ENCODE data around the gene MGAT5.

MGAT5 gene

DNA sequence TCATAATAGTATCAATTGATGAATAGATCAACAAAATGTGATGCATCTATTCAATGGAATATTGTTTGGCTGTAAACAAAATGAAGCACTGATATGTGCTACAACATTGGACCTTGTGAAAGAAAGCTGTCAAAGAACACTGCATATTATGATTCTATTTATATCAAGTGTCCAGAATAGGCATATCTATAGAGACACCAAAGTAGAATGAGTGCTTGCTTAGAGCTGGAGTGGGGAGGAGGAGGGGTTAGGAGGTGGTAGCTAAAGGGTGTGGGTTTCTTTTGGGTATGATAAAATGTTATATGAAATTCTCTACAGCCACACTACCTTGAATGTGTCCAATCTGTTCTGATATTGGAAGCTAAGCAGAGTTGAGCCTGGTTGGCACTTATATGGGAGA is 23.0 kb upstream of the MGAT5 start:
- no peak for DNase-seq
- intact Hi-C loops (cut with DNase I): no loop called here

DNA sequence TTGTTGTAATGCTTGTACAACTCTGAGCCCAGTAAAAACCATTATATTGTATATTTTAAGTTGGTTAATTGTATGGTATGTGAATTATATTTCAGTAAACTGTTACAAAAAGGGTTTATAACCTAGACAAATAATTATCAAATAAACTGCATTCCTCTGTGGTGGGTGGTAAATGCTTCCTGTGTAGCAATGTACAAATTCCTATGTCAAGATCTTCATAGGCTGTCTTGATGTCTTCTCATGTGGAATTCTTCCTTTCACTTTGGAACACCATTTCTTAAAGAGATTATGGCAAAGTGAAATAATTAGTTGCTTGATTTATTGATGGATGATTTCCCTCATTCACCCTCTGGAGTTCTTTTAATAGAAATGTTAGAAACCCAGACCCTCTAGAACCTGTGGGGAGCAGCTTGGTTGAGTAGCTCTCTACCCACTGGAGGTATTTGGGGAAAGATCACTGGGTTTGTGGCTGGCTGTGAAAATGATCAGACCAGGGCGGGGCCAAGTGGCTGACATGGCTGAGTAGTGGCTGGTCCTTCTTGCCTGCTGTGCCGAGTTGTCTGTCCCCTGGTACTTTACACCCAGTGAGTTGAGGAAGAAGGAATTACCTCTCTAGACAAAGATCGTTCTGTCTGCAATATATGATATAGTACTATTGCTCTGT is 22.4 kb upstream of the MGAT5 start:
- DNase-seq: no peak
- intact Hi-C loops (cut with DNase I): no loop called here

GRCh38 chr2:134231965-134232340 is 21.9 kb upstream of the MGAT5 start:
- no peak for DNase-seq
- intact Hi-C loops (cut with DNase I): no loop called here

GRCh38 chr2:134232461-134232860 is 21.4 kb upstream of the MGAT5 start:
- intact Hi-C loops (cut with DNase I): no loop called here

DNA sequence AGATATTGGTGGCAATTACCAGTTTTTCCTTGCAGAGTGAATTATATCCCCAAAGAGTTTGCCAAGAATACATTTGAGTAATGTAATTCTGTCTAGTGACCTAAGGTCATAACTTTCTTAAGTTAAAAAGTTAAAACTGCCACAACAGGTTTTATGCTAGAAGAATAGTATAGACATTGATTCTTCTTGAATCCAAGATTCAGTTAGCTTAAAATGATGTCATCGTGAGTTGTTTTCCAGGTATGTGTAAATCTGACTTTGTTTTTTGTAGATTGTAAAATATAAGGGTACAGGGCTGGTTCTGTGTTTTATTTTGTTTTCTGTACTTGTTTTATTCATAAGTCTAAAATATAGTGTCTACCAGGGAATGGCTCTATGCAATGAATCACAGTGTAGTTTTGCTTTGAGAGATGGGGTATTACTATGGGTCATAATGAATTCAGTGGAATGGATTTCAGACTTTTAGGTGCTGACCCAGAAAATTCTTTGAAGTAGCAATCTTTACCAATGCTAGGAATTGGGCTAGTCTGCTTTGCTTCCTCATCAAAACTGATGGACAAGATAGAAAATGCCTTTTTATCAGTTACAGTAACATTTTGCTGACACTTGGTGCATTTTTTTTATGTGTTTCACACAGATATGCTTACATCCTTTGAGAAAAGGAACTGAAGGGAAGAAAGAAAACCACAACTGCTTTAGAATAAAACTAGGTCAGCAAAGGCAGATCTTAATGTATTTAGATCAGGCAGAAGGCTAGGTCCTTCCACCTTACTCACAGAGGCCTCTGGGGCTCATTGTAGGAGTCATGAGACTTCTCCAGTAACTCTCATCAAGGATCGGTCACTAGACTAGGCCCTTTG is 20.8 kb upstream of the MGAT5 start:
- no peak for DNase-seq

More at GRCh38 chr2:134232461-134232860, 21.4 kb upstream of the MGAT5 start:
- no peak for DNase-seq

DNA sequence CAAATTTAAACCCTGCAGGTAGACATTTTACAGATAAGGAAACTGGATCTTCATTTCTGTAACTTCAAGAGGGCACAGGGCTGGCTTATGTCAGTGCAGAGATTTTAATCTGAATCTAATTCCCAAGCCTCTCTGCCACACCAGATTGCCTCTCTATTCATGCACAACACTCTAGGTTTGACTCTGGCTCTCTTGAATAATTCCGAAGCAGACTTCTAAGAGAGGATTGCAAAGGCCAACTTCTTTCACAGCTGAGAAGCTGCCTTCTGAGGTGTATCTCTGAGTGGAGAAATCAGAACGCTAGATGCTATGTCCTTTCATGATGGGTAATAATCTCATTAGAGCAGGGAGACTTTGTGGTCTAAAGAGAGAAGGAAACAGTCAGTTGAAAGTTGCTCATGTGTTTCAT is 20.1 kb upstream of the MGAT5 start:
- intact Hi-C loops (cut with DNase I): no loop called here
- no peak for DNase-seq

More for the DNA sequence above, 20.8 kb upstream of the MGAT5 start:
- intact Hi-C loops (cut with DNase I): no loop called here

GRCh38 chr2:134234535-134234934 is 19.3 kb upstream of the MGAT5 start:
- no peak for DNase-seq
- intact Hi-C loops (cut with DNase I): no loop called here

DNA sequence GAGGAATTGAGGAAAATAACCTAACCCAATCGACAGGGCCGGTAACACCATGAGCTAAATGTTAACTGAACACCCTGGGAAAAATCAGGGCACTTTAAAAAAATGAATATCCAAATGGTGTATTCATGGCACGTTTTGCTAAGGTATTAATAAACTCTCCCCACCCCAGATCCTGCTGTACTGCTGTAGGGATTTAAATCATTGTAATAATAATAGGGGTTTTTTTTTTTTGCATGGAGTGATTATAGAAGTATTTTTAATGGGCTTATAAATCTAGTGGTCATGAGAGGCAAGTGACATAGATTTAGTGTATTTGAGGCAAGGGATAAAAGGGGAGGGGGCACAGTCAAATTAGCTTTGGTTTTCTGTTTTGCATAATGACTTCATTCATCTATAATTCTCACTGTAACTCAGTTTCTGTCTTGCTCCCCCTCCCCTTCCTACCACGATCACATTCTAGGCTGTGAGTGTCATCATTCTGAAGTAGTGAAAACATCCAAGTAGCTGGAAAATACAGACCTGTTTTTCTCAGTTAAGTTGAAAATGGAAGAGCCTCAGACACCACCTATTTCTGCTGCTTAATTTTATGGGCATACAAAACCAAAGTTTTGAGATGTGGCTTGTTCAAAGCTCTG is 18.2 kb upstream of the MGAT5 start:
- intact Hi-C loops (cut with DNase I): no loop called here
- DNase-seq: no peak

- intact Hi-C loops (cut with DNase I): no loop called here
- no peak for DNase-seq
Measured at GRCh38 chr2:134238371-134238770, 15.5 kb upstream of the MGAT5 start.

DNA sequence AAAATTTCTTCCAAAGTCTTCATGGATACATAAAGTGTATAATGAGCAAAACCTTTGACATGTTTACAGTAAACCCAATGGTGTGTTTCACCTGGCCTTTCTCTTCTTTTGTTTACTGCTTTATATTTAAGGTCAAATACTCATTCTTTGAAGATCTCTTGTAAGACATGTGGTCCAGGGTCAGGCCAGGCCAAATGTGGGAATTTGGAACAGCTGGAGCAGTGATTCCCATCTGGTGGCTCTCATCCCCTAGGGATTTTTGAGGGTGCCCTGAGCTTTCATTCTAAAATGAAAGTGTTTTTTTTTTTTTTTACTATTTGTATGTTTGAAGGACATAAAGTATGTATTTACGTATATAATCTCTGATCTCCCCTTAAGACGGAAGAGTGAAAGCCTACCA is 13.8 kb upstream of the MGAT5 start:
- intact Hi-C loops (cut with DNase I): no loop called here
- no peak for DNase-seq

DNA sequence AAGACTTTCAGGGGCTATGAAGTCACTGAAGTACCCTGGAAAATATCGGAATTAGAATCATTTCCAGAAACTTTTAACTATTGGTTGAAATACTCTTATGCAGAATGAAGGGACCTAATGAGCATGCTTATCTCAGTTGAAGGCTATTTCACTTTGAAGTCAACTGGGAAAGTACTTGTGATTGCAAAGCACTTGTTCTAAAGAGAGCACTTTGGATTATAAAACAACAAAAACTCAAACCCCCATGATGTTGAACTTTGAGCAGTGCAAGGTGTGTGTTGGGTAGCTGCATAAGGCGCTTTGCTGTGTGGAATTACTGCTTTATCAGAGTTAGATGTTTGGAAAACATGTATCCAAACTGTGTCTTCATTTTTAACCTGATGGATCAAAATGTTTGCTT is 12.0 kb upstream of the MGAT5 start:
- DNase-seq: no peak
- intact Hi-C loops (cut with DNase I): no loop called here

- intact Hi-C loops (cut with DNase I): no loop called here
- no peak for DNase-seq
Measured at GRCh38 chr2:134243244-134243643, 10.6 kb upstream of the MGAT5 start.

DNA sequence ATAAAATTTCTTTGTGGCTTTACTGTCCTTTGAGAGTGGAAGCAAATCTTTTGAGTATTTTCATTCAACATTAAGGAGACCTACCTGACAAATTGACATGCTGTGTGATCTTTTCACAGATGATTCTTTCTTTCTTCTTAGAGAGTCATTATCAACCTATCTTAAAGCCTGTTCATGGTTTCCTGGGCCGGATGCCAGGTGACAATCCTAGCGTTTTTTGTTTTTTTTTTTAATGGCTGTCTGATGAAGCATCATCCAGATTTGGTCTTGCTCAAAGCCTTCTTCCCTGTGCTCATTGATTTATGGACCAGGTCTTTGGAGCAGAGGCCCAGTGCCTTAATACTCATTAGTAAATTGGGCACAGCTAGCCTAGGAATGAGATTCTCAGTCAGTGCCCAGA is 9.8 kb upstream of the MGAT5 start:
- intact Hi-C loops (cut with DNase I): no loop called here

GRCh38 chr2:134244587-134244986 is 9.3 kb upstream of the MGAT5 start:
- intact Hi-C loops (cut with DNase I): no loop called here
- no peak for DNase-seq

More for the DNA sequence above, 9.8 kb upstream of the MGAT5 start:
- DNase-seq: no peak

GRCh38 chr2:134245340-134245984 is 8.4 kb upstream of the MGAT5 start:
- DNase-seq: peak; percentile 40 to 95 (median 86)
- intact Hi-C loops (cut with DNase I): loop anchor here (5.0 kb wide), 1 partner anchor 128 kb away; no protein-coding TSS in a partner anchor

DNA sequence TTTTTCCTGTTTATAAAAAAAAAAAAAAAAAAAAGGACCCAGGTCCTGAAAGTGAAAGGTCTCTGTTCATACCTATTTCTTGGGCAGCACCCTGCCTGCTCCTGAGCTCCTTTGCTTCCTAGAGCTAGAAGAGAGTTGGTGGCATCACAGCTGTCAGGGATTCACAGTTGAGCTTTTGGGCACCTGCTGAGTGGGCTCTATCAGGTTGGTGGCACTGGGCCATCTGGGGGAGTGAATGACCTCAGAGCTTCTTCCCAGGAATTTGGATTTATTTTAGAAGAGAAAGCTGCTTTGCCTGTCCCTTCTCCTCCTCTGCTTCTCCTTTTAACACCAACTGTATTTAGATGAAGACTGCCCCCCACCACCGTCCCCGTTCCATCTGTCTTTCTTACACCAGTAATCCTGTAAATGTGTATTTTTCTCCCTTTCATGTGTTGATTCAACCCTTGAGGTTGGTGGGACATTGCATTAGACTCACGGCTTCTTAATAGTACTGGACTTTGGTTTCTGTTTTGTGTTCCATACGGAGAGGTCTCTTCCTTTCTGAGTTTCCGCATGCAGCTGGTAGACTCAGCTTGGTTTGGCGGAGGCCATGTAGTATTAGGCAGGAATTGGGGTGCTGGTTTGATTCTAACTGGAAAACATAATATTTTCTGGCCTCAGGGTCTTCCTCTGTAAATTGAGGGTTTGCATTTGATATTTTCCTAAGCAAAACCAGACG is 7.6 kb upstream of the MGAT5 start:
- intact Hi-C loops (cut with DNase I): loop anchor here (5.0 kb wide), 1 partner anchor 129 kb away; no protein-coding TSS in a partner anchor
- DNase-seq: no peak

DNA sequence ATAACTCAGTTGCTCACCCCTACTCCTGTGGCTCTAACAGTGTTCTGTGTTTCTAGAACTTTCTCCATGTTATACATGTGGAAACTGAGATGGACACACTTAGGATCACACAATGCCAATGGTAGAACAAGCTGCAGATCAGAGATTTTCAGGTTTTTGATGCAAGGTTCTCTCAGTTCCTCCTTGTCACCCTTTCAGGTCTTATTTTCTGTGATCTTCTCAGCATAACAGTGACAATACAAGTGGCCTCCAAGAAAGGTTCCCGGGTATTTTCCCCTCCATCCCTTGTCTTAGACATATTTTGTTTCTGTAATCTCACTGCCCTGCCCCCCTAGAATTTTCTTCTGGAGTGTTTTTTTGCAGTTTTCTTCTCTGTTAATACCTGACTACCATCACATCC is 6.2 kb upstream of the MGAT5 start:
- intact Hi-C loops (cut with DNase I): loop anchor here (5.0 kb wide), 1 partner anchor 130 kb away; no protein-coding TSS in a partner anchor
- no peak for DNase-seq

GRCh38 chr2:134248913-134249312 is 5.0 kb upstream of the MGAT5 start:
- no peak for DNase-seq
- intact Hi-C loops (cut with DNase I): loop anchor here (5.0 kb wide), 1 partner anchor 132 kb away; no protein-coding TSS in a partner anchor

DNA sequence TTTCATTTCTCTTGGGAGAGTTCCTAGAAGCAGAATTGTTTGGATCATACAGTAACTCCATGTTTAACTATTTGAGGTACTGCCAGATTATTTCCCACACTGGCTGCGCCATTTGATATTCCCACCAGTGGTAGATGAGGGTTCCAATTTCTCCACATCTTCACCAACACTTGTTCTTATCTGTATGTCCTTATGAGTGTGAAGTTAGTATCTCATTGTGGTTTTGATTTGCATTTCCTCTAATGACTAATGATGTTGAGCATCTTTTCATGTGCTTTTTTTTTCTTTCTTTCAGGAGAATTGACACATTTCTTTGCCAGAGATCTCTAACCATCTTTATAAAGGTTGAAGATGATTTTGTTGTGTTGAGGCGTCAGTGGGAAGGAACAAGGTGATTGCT is 4.1 kb upstream of the MGAT5 start:
- DNase-seq: no peak
- intact Hi-C loops (cut with DNase I): loop anchor here (5.0 kb wide), 1 partner anchor 132 kb away; no protein-coding TSS in a partner anchor
